SK-N-MC (cell line): ENCODE results near the gene CALD1.

Experiments
- EZH2 ChIP-seq: fragments of 200-600 bp; sonication (generic); IDR thresholded peaks from one replicate; pipeline ENCODE4 v1.6.1; 2017; ENCODE audit warnings: antibody characterized with exemption
- FOXP2 ChIP-seq: optimal IDR thresholded peaks from 2 replicates; pipeline ENCODE3; 2011; ENCODE audit warnings: mild to moderate bottlenecking, moderate library complexity; ENCODE audit not compliant: insufficient read depth; ENCODE audit errors: extremely low read length, control extremely low read depth
- POLR2AphosphoS5 ChIP-seq: IDR thresholded peaks from 2 replicates; pipeline ENCODE4 v1.6.1; 2012; ENCODE audit warnings: mild to moderate bottlenecking, low read depth, low read length, borderline replicate concordance

GRCh38 chr7:134744569-134744968 lies 34.9 kb upstream of the CALD1 start:
- no peak for TF ChIP-seq EZH2
- TF ChIP-seq POLR2AphosphoS5 = no peak
- TF ChIP-seq FOXP2 = no peak
